H9 (cell line): ENCODE measurements around the gene TNFRSF4. TPM values are rescaled to one million over a fixed set of nuclear protein-coding genes. Genes with fewer than 3 reads are reported as not detected.

ENCODE experiments used
- DNase-seq: peaks from one replicate; pipeline ENCODE4 v3.0.0-alpha.2; 2017
- H2AFZ ChIP-seq: one replicate; pipeline ENCODE4 v1.6.1; 2013; ENCODE audit warnings: mild to moderate bottlenecking, low read length, control low read depth, moderate library complexity
- H2AK5ac ChIP-seq: 2 replicates; pipeline ENCODE4 v1.6.1; 2013; ENCODE audit warnings: low read length, control low read depth, mixed read lengths; ENCODE audit not compliant: insufficient read length
- H2BK120ac ChIP-seq: one replicate; pipeline ENCODE4 v1.6.1; 2013; ENCODE audit warnings: low read depth, mild to moderate bottlenecking, low read length, control low read depth, inconsistent platforms; ENCODE audit not compliant: poor library complexity, severe bottlenecking
- H2BK12ac ChIP-seq: 2 replicates; pipeline ENCODE4 v1.6.1; 2013; ENCODE audit warnings: low read length, control low read depth, mixed read lengths, low read depth; ENCODE audit not compliant: insufficient read length
- H2BK15ac ChIP-seq: 2 replicates; pipeline ENCODE4 v1.6.1; 2013; ENCODE audit warnings: low read depth, low read length, control low read depth
- H2BK20ac ChIP-seq: one replicate; pipeline ENCODE4 v1.6.1; 2013; ENCODE audit warnings: low read depth, mild to moderate bottlenecking, low read length, control low read depth, inconsistent platforms; ENCODE audit not compliant: poor library complexity, severe bottlenecking
- H2BK5ac ChIP-seq: 2 replicates; pipeline ENCODE4 v1.6.1; 2013; ENCODE audit warnings: low read length, control low read depth, mixed read lengths; ENCODE audit not compliant: insufficient read length
- H3K14ac ChIP-seq: 2 replicates; pipeline ENCODE4 v1.6.1; 2013; ENCODE audit warnings: low read length, control low read depth; ENCODE audit not compliant: insufficient read depth
- H3K18ac ChIP-seq: 2 replicates; pipeline ENCODE4 v1.6.1; 2013; ENCODE audit warnings: low read depth, mild to moderate bottlenecking, mixed read lengths, low read length, control low read depth; ENCODE audit not compliant: insufficient read length
- H3K23ac ChIP-seq: 2 replicates; pipeline ENCODE4 v1.6.1; 2013; ENCODE audit warnings: low read length, control low read depth, mixed read lengths, low read depth; ENCODE audit not compliant: insufficient read length
- H3K23me2 ChIP-seq: 2 replicates; pipeline ENCODE4 v1.6.1; 2013; ENCODE audit warnings: low read depth, mild to moderate bottlenecking, mixed read lengths, low read length, control low read depth; ENCODE audit not compliant: insufficient read length, poor library complexity, severe bottlenecking
- H3K27ac ChIP-seq: 2 replicates; pipeline ENCODE4 v1.5.1; 2013; ENCODE audit warnings: low read length, control low read depth, mixed read lengths, low read depth; ENCODE audit not compliant: insufficient read length
- H3K27me3 ChIP-seq: 2 replicates; pipeline ENCODE4 v1.6.1; 2013; ENCODE audit warnings: low read length, control low read depth, inconsistent platforms; ENCODE audit not compliant: insufficient read depth
- H3K4ac ChIP-seq: 2 replicates; pipeline ENCODE4 v1.6.1; 2013; ENCODE audit warnings: low read depth, mild to moderate bottlenecking, control low read depth, inconsistent platforms, low read length, moderate library complexity
- H3K4me1 ChIP-seq: 2 replicates; pipeline ENCODE4 v1.6.1; 2013; ENCODE audit warnings: low read length, control low read depth, inconsistent platforms; ENCODE audit not compliant: insufficient read depth
- H3K4me2 ChIP-seq: 2 replicates; pipeline ENCODE4 v1.6.1; 2013; ENCODE audit warnings: low read length, control low read depth, mixed read lengths; ENCODE audit not compliant: insufficient read length, insufficient read depth
- H3K56ac ChIP-seq: 2 replicates; pipeline ENCODE4 v1.6.1; 2013; ENCODE audit warnings: low read depth, mild to moderate bottlenecking, mixed read lengths, low read length, control low read depth; ENCODE audit not compliant: insufficient read length
- H3K79me1 ChIP-seq: 2 replicates; pipeline ENCODE4 v1.6.1; 2013; ENCODE audit warnings: low read depth, mild to moderate bottlenecking, moderate library complexity, low read length, control low read depth, inconsistent platforms; ENCODE audit not compliant: insufficient read depth, poor library complexity, severe bottlenecking
- H3K79me2 ChIP-seq: 2 replicates; pipeline ENCODE4 v1.6.1; 2013; ENCODE audit warnings: low read length, control low read depth, inconsistent platforms; ENCODE audit not compliant: insufficient read depth
- H3K9ac ChIP-seq: 2 replicates; pipeline ENCODE4 v1.6.1; 2013; ENCODE audit warnings: low read length, control low read depth, mixed read lengths; ENCODE audit not compliant: insufficient read length; ENCODE audit errors: extremely low read depth
- H3K9me3 ChIP-seq: one replicate; pipeline ENCODE4 v1.6.1; 2013; ENCODE audit warnings: low read depth, low read length, inconsistent platforms; ENCODE audit not compliant: control insufficient read depth
- H3T11ph ChIP-seq: one replicate; pipeline ENCODE4 v1.6.1; 2013; ENCODE audit warnings: mild to moderate bottlenecking, low read length, control low read depth, inconsistent platforms
- H4K20me1 ChIP-seq: one replicate; pipeline ENCODE4 v1.6.1; 2013; ENCODE audit not compliant: control insufficient read depth, insufficient read length, insufficient read depth
- H4K5ac ChIP-seq: 2 replicates; pipeline ENCODE4 v1.6.1; 2013; ENCODE audit warnings: low read depth, mild to moderate bottlenecking, mixed read lengths, low read length, control low read depth; ENCODE audit not compliant: insufficient read length
- H4K8ac ChIP-seq: replicated peaks from 2 replicates; pipeline ENCODE4 v1.6.1; 2013; ENCODE audit warnings: low read length, control low read depth, mixed read lengths, low read depth; ENCODE audit not compliant: insufficient read length
- H4K91ac ChIP-seq: 2 replicates; pipeline ENCODE4 v1.6.1; 2013; ENCODE audit warnings: low read depth, mild to moderate bottlenecking, moderate library complexity, mixed read lengths, low read length, control low read depth; ENCODE audit not compliant: insufficient read length
- H3K27ac Mint-ChIP-seq, 3 experiments: 2 replicates in 2 of 3; 3 replicates in 1 of 3; pipeline ENCODE4 v1.8.0; 2020 to 2021; ENCODE audit warnings: mixed read lengths in 3 of 3, mild to moderate bottlenecking in 1 of 3, moderate library complexity in 1 of 3
- H3K27me3 Mint-ChIP-seq: 2 replicates; pipeline ENCODE4 v1.8.0; 2021; ENCODE audit warnings: low read depth, mild to moderate bottlenecking, moderate library complexity, mixed read lengths
- H3K36me3 Mint-ChIP-seq, 3 experiments: 2 replicates in 2 of 3; 3 replicates in 1 of 3; pipeline ENCODE4 v1.8.0; 2020 to 2021; ENCODE audit warnings: low read depth in 3 of 3, mixed read lengths in 3 of 3; ENCODE audit not compliant: insufficient read depth in 1 of 3
- H3K4me1 Mint-ChIP-seq, 2 experiments: 2 replicates each; pipeline ENCODE4 v1.8.0; 2020; ENCODE audit warnings: mixed read lengths in 2 of 2
- H3K4me3 Mint-ChIP-seq, 2 experiments: 2 replicates in 1 of 2; 3 replicates in 1 of 2; pipeline ENCODE4 v1.8.0; 2020 to 2021; ENCODE audit warnings: mild to moderate bottlenecking in 2 of 2, mixed read lengths in 2 of 2, moderate library complexity in 1 of 2
- H3K9me3 Mint-ChIP-seq, 2 experiments: 2 replicates in 1 of 2; 3 replicates in 1 of 2; pipeline ENCODE4 v1.8.0; 2020; ENCODE audit warnings: mild to moderate bottlenecking in 2 of 2, mixed read lengths in 2 of 2, moderate library complexity in 1 of 2
- WGBS: extraction: QIAGEN DNeasy Blood & Tissue Kit; methylation state at CpG from one replicate; pipeline ENCODE4 v1.1.7; 2013; ENCODE audit warnings: missing lambda C conversion rate, low lambda C conversion rate, mixed read lengths; ENCODE audit not compliant: insufficient read length; ENCODE audit errors: extremely low coverage; 5-methylcytosine and 5-hydroxymethylcytosine counted together
- total RNA-seq: library from RNA; stranded (reverse); gene quantifications from 2 replicates; pipeline ENCODE4 v1.2.1, GENCODE V29; 2021
- TF ChIP-seq, protein P1 (sequence below): fragments of 200-600 bp; sonication (generic); conservative IDR thresholded peaks from 3 replicates; pipeline ENCODE4 v1.8.0; 2021; ENCODE audit warnings: antibody characterized with exemption, mild to moderate bottlenecking

The TNFRSF4 gene
- total RNA-seq, 1 experiment from 2014 or later = 0.24 TPM

GRCh38 chr1:1169429-1170214 is 44.3 kb downstream of the TNFRSF4 start:
- DNase-seq = peak; percentile 30
- no peak overlapping the region for H3K4me2 ChIP-seq

More at GRCh38 chr1:1169429-1170214, 44.3 kb downstream of the TNFRSF4 start:
- Histone ChIP-seq H3K4ac (no peak overlapping the region), H3K56ac (no peak overlapping the region), H2AK5ac (no peak overlapping the region), H2BK120ac (no peak overlapping the region), H3K9ac (no peak overlapping the region), H3K27ac (no peak overlapping the region), H2BK20ac (no peak overlapping the region), H3K4me1 (no peaks in the 10 kb centered on the region; the same call in 1 of the 2 replicates), H2BK12ac (no peak overlapping the region), H2BK15ac (no peak overlapping the region), H3K23ac (no peak overlapping the region), H3K79me1 (no peaks in the 10 kb centered on the region), H2AFZ (no peak overlapping the region), H4K8ac (no peak overlapping the region), H3K14ac (no peak overlapping the region; the same call in 1 of the 2 replicates), H3K18ac (no peak overlapping the region), H3K79me2 (no peaks in the 10 kb centered on the region), H3K27me3 (no peaks in the 10 kb centered on the region), H3T11ph (no peak overlapping the region), H2BK5ac (no peak overlapping the region), H3K23me2 (peaks cover 3% of the 10 kb centered on the region), H4K5ac (no peak overlapping the region), H4K20me1 (no peaks in the 10 kb centered on the region), H3K9me3 (no peaks in the 10 kb centered on the region), H4K91ac (no peak overlapping the region)
- WGBS = no CpG with 5 or more reads among the region's 32 CpGs
- peak overlapping the region in 2 of 3 experiments; percentile 18 to 72; a peak in 1 of 7 replicates for H3K27ac Mint-ChIP-seq
- H3K4me3 Mint-ChIP-seq = no peak overlapping the region; a peak in 1 of 5 replicates
- peaks cover 17 to 27% of the 10 kb centered on the region in 2 experiments for H3K4me1 Mint-ChIP-seq
- peaks cover 0 to 12% (median 0%) of the 10 kb centered on the region in 3 experiments; a peak in 2 of 7 replicates for H3K36me3 Mint-ChIP-seq
- TF ChIP-seq, protein P1, sequence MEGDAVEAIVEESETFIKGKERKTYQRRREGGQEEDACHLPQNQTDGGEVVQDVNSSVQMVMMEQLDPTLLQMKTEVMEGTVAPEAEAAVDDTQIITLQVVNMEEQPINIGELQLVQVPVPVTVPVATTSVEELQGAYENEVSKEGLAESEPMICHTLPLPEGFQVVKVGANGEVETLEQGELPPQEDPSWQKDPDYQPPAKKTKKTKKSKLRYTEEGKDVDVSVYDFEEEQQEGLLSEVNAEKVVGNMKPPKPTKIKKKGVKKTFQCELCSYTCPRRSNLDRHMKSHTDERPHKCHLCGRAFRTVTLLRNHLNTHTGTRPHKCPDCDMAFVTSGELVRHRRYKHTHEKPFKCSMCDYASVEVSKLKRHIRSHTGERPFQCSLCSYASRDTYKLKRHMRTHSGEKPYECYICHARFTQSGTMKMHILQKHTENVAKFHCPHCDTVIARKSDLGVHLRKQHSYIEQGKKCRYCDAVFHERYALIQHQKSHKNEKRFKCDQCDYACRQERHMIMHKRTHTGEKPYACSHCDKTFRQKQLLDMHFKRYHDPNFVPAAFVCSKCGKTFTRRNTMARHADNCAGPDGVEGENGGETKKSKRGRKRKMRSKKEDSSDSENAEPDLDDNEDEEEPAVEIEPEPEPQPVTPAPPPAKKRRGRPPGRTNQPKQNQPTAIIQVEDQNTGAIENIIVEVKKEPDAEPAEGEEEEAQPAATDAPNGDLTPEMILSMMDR = no peak
- peaks cover 4% of the 10 kb centered on the region for H3K27me3 Mint-ChIP-seq
- H3K9me3 Mint-ChIP-seq = no peaks in the 10 kb centered on the region; a peak in 1 of 5 replicates
